HG02852 (cell line): ENCODE data around the gene MOBP.
"Not testable (repeated sequence)": the region's sequence is repeated elsewhere in the genome, so short reads cannot be mapped to it uniquely, and the experiment has no call there.

Source experiments
- ATAC-seq: cut with Tn5 transposase; IDR thresholded peaks from one replicate; pipeline ENCODE4 v1.9.1; 2021; ENCODE audit warnings: mild to moderate bottlenecking, moderate library complexity; ENCODE audit not compliant: unreplicated experiment

Gene MOBP

GRCh38 chr3:39467394-39468107, at the start of gene MOBP:
Gene MOBP (plus strand): TSS chr3:39467680. CDS start chr3:39502070, 34,390 bp downstream.
- no peak for ATAC-seq

- not testable (repeated sequence) for ATAC-seq
Measured at GRCh38 chr3:39418556-39419225, 48.8 kb upstream of the MOBP start.

GRCh38 chr3:39419742-39420315, 47.7 kb upstream of the MOBP start:
- no peak for ATAC-seq

- no peak for ATAC-seq
Measured at GRCh38 chr3:39420543-39420942, 46.9 kb upstream of the MOBP start.

- no peak for ATAC-seq
Measured at GRCh38 chr3:39423436-39423970, 44.0 kb upstream of the MOBP start.

- no peak for ATAC-seq
Measured at GRCh38 chr3:39426312-39426711, 41.2 kb upstream of the MOBP start.

GRCh38 chr3:39427506-39427905, 40.0 kb upstream of the MOBP start:
- no peak for ATAC-seq

GRCh38 chr3:39428745-39429201, 38.7 kb upstream of the MOBP start:
- ATAC-seq, result no peak

GRCh38 chr3:39429466-39429865, 38.0 kb upstream of the MOBP start:
- ATAC-seq, result no peak

GRCh38 chr3:39432342-39432741, 35.1 kb upstream of the MOBP start:
- no peak for ATAC-seq

GRCh38 chr3:39433642-39434041, 33.8 kb upstream of the MOBP start:
- no peak for ATAC-seq

GRCh38 chr3:39434574-39434973, 32.9 kb upstream of the MOBP start:
- no peak for ATAC-seq

GRCh38 chr3:39435006-39435748, 32.3 kb upstream of the MOBP start:
- ATAC-seq, result no peak

- no peak for ATAC-seq
Measured at GRCh38 chr3:39438880-39439279, 28.6 kb upstream of the MOBP start.

GRCh38 chr3:39440316-39440715, 27.2 kb upstream of the MOBP start:
- no peak for ATAC-seq

- no peak for ATAC-seq
Measured at GRCh38 chr3:39443530-39443929, 23.9 kb upstream of the MOBP start.

GRCh38 chr3:39445927-39446326, 21.6 kb upstream of the MOBP start:
- ATAC-seq, result no peak

GRCh38 chr3:39446444-39446843, 21.0 kb upstream of the MOBP start:
- no peak for ATAC-seq

GRCh38 chr3:39447637-39448483, 19.6 kb upstream of the MOBP start:
- ATAC-seq, result peak; percentile 89
